ENCODE results near the gene SCG5. TPM values are rescaled to one million over a fixed set of nuclear protein-coding genes. Genes with fewer than 3 reads are reported as not detected.
"Not testable (repeated sequence)": the region's sequence is repeated elsewhere in the genome, so short reads cannot be mapped to it uniquely, and the experiment has no call there.

Gene SCG5
- 36.1 and 46.9 TPM in 2 replicates for total RNA-seq (2014; rRNA removed; shearing (Covaris generic))
- polyA plus RNA-seq (2015; cell fraction: cytosol; rRNA removed), result 41.7 and 44.5 TPM in 2 replicates
- 26.8 and 32.6 TPM in 2 replicates for polyA plus RNA-seq (2015; cell fraction: nucleus; rRNA removed)

DNA sequence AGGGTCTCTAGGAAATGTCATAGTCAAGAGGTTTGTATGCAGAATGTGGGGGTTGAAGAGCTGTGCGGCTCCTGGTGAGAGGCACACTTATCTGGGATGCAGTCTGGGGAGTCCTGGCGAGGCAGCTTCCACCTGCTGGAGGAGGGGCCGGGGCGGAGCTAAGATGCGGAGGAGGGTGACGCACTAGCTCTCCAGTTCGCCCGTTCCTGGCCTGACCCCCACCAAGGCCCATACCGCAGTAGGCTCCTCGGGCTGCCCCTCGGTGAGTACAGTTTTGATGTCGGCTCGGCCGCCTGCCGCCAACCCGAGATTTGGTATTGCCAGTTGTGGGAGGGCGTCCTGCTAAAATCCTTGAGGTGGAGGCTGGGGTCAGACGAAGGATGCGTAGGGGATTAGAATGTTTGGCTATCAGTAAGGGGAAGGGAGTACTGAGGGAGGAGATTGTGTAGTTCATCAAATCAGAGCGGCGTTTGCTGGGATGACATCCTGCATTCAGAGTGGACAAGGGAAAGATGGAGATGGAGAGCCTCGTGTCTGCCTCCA, at the start of gene SCG5:
Gene SCG5 (plus strand): TSS at position 194 of the 543 bp plus-strand sequence. CDS start 1,883 bp downstream, outside the sequence.
- no peak for DNase-seq (ENCODE audit: low read depth)

DNA sequence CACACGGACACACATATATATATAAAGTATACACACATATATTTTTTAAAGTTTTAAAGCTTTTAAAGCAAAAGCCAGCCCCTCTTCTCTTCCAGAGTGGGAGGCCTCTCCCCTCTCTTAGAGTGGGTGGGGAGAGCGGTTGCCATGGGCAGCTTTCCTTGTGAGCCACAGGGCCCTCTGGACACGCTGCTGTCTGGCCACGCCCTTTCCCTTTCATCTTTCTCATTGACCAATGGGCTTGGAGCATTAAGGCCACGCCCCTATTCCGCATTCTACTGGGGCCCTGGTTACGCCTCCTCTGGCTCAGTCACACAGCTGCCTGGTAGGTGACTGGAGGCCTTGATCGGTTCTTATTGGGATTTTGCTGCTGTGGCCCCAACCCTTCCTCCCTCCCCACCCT, 48.4 kb upstream of the SCG5 start, which contains the start of gene GOLGA8N:
Gene GOLGA8N (plus strand): TSS at position 306 of the 400 bp plus-strand sequence.
- not testable (repeated sequence) for DNase-seq (ENCODE audit: low read depth)

DNA sequence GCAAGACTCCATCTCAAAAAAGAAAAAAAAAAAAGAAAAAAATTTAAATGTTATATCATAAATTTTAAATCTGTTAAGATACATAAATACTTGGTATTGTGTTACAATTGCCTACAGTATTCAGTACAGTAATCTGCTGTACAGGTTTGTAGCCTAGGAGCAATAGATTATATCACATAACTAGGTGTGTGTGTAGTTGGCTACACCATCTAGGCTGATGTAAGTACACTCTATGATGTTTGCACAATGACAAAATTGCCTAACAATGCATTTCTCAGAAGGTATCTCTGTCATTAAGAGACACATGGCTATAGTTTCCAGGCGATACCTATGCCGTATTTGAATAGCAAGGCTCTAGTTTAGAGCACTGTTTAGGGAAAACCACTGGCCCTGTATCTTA, 32.0 kb upstream of the SCG5 start:
- DNase-seq (ENCODE audit: low read depth), result not testable (repeated sequence)

DNA sequence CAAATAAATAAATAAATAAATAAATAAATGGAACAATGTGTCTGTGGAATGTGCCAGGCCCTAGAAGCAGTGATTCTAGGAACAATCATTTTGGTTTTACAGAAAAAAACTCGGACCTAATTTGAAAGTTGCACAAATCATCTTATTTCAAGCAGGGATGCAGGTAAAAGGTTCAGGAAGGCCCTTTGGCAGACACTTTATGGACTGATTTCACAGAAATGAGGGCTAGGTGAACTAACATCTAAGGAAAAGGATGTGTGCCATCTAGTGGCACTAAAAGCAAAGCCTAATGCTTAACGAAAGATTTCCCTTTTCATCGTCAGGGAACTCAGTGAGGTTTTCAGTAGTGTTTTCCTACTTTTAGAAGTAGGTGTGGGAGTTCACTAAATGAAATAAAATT, 30.8 kb upstream of the SCG5 start:
- peak; percentile 41 for DNase-seq (ENCODE audit: low read depth)

GRCh38 chr15:32614712-32615050, 26.8 kb upstream of the SCG5 start:
- not testable (repeated sequence) for DNase-seq (ENCODE audit: low read depth)

DNA sequence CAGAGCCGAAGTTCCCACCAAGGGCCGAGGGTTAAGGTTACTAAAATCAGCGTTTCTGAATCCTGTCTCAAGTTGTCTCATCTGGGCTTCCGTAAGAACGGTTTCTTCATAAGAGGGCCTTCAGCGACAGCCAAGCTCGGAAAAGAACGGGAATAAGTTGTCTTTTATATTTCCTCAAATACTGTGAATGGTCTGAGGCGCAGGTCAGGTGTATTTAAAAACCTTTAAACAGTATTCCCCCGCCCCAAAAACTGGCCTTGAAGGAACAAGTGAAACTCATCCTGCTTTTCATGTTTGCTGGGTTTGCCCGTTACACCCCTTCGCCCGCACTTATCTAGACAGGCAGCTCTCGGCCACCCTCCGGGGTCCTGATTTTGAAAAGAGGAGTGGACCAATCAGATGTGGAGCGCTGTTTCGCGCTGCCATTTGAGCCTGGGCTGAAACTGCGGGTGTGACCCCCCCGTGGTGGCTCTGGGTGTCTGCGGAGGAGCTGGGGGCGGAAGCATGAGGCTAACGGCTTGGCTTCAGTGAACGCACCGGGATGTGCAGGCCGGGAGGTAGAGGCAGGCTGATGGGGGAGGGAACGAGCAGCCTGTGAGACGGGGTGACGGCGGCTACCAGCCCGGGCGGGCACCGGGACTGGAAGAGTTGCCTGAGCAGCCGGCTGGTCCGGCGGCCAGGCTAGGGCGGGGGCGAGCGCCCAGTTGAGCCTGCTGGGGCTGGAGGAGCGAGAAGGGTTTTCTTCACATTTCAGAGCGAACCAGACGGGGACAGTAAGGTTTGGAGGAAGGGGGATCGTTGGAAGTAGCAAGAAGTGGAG, 26.2 kb upstream of the SCG5 start, which contains the start of gene ARHGAP11A:
Gene ARHGAP11A (plus strand): TSS at position 454 of the 820 bp plus-strand sequence. CDS start 708 bp downstream, outside the sequence.
- DNase-seq (ENCODE audit: low read depth), result peak; percentile 83

DNA sequence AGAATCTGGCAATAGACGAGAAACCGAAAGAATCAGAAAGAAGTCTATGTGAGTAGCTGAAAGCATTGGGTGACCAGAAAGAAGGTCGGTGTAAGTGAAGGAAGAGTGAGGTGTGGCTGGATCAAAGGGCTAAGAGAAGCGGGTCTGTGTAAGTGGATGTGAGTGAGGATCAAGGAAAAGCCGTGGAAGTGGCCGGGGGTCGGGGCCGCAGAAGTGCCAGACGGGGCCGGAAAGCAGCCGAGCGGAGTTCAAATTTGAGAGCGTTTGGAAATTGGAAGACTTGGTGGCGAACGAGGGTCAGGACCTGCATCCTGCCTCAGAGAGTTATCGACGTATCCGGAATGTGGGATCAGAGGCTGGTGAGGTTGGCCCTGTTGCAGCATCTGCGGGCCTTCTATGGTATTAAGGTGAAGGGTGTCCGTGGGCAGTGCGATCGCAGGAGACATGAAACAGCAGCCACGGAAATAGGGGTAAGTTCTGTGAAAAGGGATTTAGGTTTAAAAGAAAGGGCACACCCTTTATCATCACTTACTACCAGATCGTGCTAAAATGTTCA, 25.6 kb upstream of the SCG5 start:
- DNase-seq (ENCODE audit: low read depth), result not testable (repeated sequence)

GRCh38 chr15:32636410-32636809, 5.1 kb upstream of the SCG5 start:
- DNase-seq (ENCODE audit: low read depth), result no peak

GRCh38 chr15:32636908-32637567, 4.5 kb upstream of the SCG5 start:
- no peak for DNase-seq (ENCODE audit: low read depth)

- no peak for DNase-seq (ENCODE audit: low read depth)
Measured at GRCh38 chr15:32637704-32638103, 3.8 kb upstream of the SCG5 start.

- no peak for DNase-seq (ENCODE audit: low read depth)
Measured at GRCh38 chr15:32642667-32643435, 1.3 kb downstream of the SCG5 start.

DNA sequence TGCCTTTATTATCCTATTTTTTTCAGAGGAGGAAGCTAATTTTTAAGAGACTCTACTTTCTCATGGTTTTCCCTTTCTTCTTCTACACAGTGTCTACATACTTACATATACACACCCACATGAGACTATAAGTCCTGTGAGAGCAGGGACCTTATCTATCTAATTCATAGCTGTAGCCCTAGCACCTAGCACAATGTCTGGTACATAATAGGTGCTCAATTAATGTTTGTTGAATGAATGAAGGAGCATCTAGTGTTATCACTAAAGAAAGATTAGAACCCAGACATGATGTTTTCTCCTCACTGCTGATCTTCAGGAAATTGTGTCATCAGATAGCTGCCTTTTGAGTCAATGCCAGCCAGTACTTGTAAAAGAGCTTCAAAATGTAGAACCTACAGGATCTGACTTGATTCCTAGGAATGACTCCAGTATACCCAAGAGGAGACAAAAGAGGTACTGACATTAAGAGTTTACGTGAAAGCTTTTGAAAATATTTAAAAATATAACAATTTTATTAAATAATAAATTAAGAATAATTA, 2.5 kb downstream of the SCG5 start:
- DNase-seq (ENCODE audit: low read depth), result peak; percentile 25

GRCh38 chr15:32646291-32646690, 4.8 kb downstream of the SCG5 start:
- DNase-seq (ENCODE audit: low read depth), result no peak

DNA sequence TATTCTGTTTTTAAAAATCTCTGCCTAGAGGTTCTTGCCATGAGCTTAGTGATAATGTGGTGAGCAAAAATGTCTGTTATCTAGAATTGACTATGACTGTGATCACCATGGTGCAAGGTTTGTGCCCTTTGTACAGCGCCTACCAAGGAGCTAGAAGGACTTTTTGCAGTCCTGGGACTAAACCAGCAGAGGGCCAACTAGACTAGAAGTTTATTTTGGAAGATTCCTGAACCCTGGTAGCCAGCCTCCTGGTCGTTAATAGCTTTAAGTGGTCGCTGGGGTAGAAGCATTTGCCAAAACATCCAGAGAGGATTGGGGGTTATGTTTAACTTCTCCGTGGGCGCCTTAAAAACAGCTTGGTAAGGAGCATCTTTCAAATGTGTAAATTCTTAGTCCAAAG, 7.8 kb downstream of the SCG5 start:
- no peak for DNase-seq (ENCODE audit: low read depth)

GRCh38 chr15:32651229-32651837, 9.8 kb downstream of the SCG5 start:
- DNase-seq (ENCODE audit: low read depth), result peak; percentile 63

- no peak for DNase-seq (ENCODE audit: low read depth)
Measured at GRCh38 chr15:32652178-32652577, 10.7 kb downstream of the SCG5 start.

DNA sequence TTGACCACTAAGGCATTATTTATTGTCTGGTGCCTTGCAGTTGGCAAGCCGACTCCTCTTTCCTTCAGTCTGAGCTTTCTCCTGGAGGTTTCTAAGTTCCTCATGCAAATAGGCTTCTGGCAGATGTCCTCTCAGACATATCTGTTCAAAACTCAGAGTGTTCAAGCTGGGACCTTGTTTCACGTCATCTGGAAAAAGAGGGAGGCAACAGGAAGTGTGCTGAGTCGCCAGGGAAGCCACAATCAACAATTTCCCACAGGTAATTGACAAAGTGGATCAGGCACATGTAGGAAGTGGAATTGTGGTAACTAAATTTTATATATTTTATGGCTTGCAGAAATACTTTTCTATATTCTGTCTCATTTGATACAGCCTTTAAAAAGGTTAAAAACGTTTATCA, 14.6 kb downstream of the SCG5 start:
- peak; percentile 62 for DNase-seq (ENCODE audit: low read depth)

DNA sequence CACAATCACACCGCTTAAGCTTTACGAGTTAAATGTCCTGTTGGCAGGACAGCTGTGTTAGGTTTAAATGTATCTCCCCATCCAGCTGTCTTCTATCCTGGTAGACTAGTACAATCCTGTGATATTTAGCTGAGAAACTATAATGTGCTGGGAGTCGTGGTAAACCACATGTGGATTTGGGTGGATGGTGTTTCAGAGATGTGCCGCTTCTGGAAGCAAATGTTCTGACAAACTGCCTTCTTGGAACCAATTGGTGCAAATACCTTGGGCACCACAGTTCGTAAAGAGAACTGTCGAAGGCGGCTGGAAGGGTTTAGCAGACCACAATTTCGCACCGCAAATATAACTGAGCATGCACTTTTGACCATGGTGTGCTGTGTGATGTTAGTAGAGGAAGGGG, 15.0 kb downstream of the SCG5 start:
- no peak for DNase-seq (ENCODE audit: low read depth)

DNA sequence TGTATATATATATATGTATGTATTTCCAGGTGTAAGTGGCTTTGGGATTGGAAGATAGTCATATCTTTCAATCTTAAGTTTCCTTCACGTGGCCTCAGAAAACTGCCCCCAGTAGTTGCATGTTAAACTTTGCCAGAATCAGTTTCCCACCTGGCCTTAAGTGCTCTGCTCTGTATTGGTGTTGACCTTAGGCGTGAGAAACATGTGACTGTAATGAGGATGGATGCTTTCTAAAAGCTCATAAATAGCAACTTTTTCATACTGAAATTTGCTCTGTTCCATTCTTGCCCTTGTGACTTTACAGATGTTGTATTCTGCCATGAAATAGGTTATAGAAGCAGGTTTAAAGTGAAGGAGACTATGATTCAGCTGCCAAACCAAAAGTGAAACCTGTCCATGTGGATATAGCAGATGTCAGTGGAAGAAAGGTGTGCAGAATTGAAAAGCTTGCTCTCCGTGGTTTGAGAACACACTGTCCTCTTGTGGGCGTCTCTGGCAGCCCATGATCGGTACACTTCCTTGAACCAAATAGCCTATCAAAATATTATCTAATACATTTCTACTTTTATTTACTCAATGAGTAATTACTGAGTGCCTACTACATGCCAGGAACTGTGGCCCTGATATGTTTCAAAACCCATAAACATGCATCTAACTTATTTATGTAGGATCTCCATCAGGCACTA, 15.8 kb downstream of the SCG5 start:
- no peak for DNase-seq (ENCODE audit: low read depth)

DNA sequence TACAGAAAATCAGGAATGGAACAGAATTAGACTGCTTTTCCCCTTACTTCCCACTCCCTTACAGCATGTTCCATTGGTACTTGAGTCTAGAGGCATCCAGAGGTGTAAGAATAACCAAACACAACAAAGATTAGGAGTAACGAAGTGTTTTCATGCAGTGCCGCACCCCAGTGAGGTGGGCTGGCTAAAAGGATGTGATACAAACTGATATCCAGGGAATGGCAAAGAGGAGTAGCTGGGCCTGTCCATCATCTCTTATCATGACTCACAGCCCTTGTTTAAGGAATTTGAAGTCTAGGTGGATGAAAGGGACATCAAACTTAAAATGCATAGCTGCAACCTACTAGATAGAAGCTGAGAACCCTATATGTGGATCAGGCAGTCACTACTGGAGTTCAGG, 16.4 kb downstream of the SCG5 start:
- DNase-seq (ENCODE audit: low read depth), result no peak

All from HT1080 (cell line).